Ascending aorta (tissue), 2 donors: ENCODE measurements around the gene CD70. TPM values are rescaled to one million over a fixed set of nuclear protein-coding genes. Genes with fewer than 3 reads are reported as not detected.
"Not testable (repeated sequence)": the region's sequence is repeated elsewhere in the genome, so short reads cannot be mapped to it uniquely, and the experiment has no call there.

ENCODE experiments used
- DNase-seq, 2 donors: peaks; one replicate each; pipeline ENCODE4 v3.0.0-alpha.2; 2019; ENCODE audit warnings: low spot score in 2 of 2
- H3K27ac ChIP-seq, 2 donors: fragments of 200-600 bp; sonication (generic); one replicate each; pipeline ENCODE4 v1.5.1; 2016 to 2017; ENCODE audit warnings: mild to moderate bottlenecking in 1 of 2
- H3K27me3 ChIP-seq: fragments of 200-600 bp; sonication (generic); one replicate; pipeline ENCODE4 v1.5.1; 2017
- H3K36me3 ChIP-seq, 2 donors: fragments of 200-600 bp; sonication (generic); one replicate each; pipeline ENCODE4 v1.5.1; 2016
- H3K4me1 ChIP-seq, 2 donors: fragments of 200-600 bp; sonication (generic); one replicate each; pipeline ENCODE4 v1.5.1; 2016 to 2017; ENCODE audit warnings: mild to moderate bottlenecking in 1 of 2
- H3K4me3 ChIP-seq, 2 donors: fragments of 200-600 bp; sonication (generic); one replicate each; pipeline ENCODE4 v1.5.1; 2016 to 2017; ENCODE audit warnings: mild to moderate bottlenecking in 1 of 2
- H3K9me3 ChIP-seq, 2 donors: fragments of 200-600 bp; sonication (generic); one replicate each; pipeline ENCODE4 v1.5.1; 2016
- intact Hi-C: fragments of 100-400 bp; cut with DNase I; formaldehyde crosslinking; loops from one replicate; pipeline ENCODE4 v1.15.1; 2023
- total RNA-seq: library from RNA; depleted of rRNA; stranded (reverse); fragments of >200 nt; gene quantifications from one replicate; pipeline ENCODE4 v1.1.0, GENCODE V29; 2016
- TF ChIP-seq, protein P1 (sequence below), 3 experiments: fragments of 200-600 bp in 2 of 3; fragments of 450-650 bp in 1 of 3; sonication (generic) in 2 of 3; IDR thresholded peaks; one replicate each; pipeline ENCODE4 v1.5.1; 2016 to 2019; ENCODE audit warnings: antibody characterized with exemption in 3 of 3, mild to moderate bottlenecking in 1 of 3, moderate library complexity in 1 of 3

CD70 gene
- total RNA-seq, 1 donor from 2014 or later: not detected

- Histone ChIP-seq H3K9me3 (no peaks in the 10 kb centered on the region), H3K4me1 (no peaks in the 10 kb centered on the region), H3K4me3 (no peak overlapping the region), H3K27ac (no peak overlapping the region), H3K36me3 (no peaks in the 10 kb centered on the region), H3K27me3 (no peaks in the 10 kb centered on the region)
- DNase-seq: no peak
- TF ChIP-seq, protein P1, sequence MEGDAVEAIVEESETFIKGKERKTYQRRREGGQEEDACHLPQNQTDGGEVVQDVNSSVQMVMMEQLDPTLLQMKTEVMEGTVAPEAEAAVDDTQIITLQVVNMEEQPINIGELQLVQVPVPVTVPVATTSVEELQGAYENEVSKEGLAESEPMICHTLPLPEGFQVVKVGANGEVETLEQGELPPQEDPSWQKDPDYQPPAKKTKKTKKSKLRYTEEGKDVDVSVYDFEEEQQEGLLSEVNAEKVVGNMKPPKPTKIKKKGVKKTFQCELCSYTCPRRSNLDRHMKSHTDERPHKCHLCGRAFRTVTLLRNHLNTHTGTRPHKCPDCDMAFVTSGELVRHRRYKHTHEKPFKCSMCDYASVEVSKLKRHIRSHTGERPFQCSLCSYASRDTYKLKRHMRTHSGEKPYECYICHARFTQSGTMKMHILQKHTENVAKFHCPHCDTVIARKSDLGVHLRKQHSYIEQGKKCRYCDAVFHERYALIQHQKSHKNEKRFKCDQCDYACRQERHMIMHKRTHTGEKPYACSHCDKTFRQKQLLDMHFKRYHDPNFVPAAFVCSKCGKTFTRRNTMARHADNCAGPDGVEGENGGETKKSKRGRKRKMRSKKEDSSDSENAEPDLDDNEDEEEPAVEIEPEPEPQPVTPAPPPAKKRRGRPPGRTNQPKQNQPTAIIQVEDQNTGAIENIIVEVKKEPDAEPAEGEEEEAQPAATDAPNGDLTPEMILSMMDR (IDR thresholded peaks at IDR 0.05): no peak
- intact Hi-C loops: no loop called here
These were observed 18.0 kb upstream of the CD70 start for GRCh38 chr19:6608940-6609339.

- H3K9me3 ChIP-seq, DNase-seq, H3K27me3 ChIP-seq, intact Hi-C loops, H3K27ac ChIP-seq, H3K36me3 ChIP-seq, H3K4me3 ChIP-seq, H3K4me1 ChIP-seq: not testable (repeated sequence)
These were observed 17.2 kb upstream of the CD70 start for GRCh38 chr19:6608146-6608545.

DNA sequence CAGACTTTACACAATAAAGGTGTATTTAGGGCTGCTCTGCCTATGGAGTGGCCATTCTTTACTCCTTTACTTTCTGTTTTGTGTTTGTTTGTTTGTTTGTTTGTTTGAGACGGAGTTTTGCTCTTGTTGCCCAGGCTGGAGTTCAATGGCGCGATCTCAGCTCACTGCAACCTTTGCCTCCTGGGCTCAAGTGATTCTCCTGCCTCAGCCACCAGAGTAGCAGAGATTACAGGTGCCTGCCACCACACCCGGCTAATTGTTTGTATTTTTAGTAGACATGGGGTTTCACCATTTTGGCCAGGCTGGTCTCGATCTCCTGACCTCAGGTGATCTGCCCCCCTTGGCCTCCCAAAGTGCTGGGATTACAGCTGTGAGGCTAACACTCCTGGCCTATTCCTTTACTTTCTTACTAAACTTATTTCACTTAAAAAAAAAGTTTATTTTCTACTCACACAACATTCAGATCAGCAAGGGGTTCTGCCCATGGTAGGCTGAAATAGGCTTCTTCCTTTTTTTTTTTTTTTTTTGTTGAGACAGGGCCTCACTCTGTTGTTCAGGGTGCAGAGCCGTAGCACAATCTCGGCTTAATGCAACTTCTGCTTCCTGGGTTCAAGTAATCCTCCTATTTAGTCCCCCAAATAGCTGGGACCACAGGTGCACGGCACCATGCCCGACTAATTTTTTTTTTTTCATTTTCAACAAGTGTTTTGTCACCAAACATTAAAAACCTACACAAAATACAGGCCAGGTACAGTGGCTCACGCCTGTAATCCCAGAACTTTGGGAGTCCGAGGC is 15.5 kb upstream of the CD70 start:
- intact Hi-C loops, H3K4me3 ChIP-seq, H3K36me3 ChIP-seq, H3K27ac ChIP-seq, DNase-seq, H3K9me3 ChIP-seq, H3K27me3 ChIP-seq, H3K4me1 ChIP-seq: not testable (repeated sequence)

DNA sequence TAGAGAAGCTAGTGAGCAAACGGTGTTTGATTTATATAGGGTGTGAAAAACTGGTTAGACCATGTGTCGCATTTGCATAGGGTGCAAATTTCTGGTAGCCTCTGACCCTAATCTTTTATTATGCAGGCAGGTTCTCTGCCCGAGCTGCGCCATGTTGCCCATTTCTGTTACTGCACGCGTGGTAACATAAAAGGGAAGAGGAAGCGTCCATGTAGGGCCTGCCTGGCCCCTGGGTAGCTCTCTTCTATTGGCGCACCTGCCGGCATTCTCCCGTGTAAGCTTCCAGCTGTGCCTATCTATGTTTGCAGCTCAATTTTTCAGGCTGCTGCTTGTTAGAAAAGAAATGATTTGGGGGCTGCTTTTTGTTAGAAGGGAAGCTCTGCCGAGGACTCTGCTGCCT is 14.0 kb upstream of the CD70 start:
- no peak for DNase-seq
- Histone ChIP-seq H3K27me3 (no peaks in the 10 kb centered on the region), H3K4me1 (no peaks in the 10 kb centered on the region), H3K27ac (no peak overlapping the region), H3K9me3 (no peaks in the 10 kb centered on the region), H3K36me3 (no peaks in the 10 kb centered on the region), H3K4me3 (no peak overlapping the region)
- intact Hi-C loops: no loop called here
- TF ChIP-seq, protein P1 (IDR thresholded peaks at IDR 0.05): no peak

DNA sequence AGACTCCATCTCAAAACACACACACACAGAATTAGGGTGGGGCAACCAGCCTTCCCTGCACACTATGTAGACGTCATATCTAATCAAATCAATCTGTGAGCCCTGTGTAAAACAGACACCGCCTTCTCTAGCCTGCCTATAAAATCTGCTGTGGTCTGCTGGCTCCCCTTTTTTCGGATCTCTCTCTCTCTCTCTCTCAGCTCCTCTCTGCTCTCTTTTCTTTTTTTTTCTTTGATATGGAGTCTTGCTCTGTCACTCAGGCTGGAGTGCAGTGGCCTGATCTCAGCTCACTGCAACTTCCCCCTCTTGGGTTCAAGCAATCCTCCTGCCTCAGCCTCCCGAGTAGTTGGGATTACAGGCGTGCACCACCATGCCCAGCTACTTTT is 11.8 kb upstream of the CD70 start:
- intact Hi-C loops: no loop called here
- Histone ChIP-seq H3K4me3 (no peak overlapping the region), H3K27ac (no peak overlapping the region), H3K27me3 (no peaks in the 10 kb centered on the region), H3K4me1 (no peaks in the 10 kb centered on the region), H3K9me3 (no peaks in the 10 kb centered on the region), H3K36me3 (no peaks in the 10 kb centered on the region)
- no peak for DNase-seq
- TF ChIP-seq, protein P1 (IDR thresholded peaks at IDR 0.05): no peak

- H3K27ac ChIP-seq, H3K36me3 ChIP-seq, H3K4me3 ChIP-seq, DNase-seq, H3K9me3 ChIP-seq, intact Hi-C loops, H3K4me1 ChIP-seq, H3K27me3 ChIP-seq: not testable (repeated sequence)
These were observed 10.6 kb upstream of the CD70 start for GRCh38 chr19:6601537-6602052.

- H3K4me1 ChIP-seq, H3K27ac ChIP-seq, H3K36me3 ChIP-seq, H3K4me3 ChIP-seq, intact Hi-C loops, DNase-seq, H3K27me3 ChIP-seq, H3K9me3 ChIP-seq: not testable (repeated sequence)
These were observed 10.1 kb upstream of the CD70 start for GRCh38 chr19:6600951-6601536.
